ENCODE data around the gene RIT2. TPM values are rescaled to one million over a fixed set of nuclear protein-coding genes. Genes with fewer than 3 reads are reported as not detected.
"Not testable (repeated sequence)": the region's sequence is repeated elsewhere in the genome, so short reads cannot be mapped to it uniquely, and the experiment has no call there.

The RIT2 gene
- total RNA-seq, 1 donor from 2014 or later, result not detected

- no peak for DNase-seq (ENCODE audit: low read depth in 2 of 2)
Measured at GRCh38 chr18:42773870-42774269, 341.6 kb downstream of the RIT2 start.

GRCh38 chr18:42771936-42772335 is 343.5 kb downstream of the RIT2 start:
- no peak for DNase-seq (ENCODE audit: low read depth in 2 of 2)

- no peak for DNase-seq (ENCODE audit: low read depth in 2 of 2)
Measured at GRCh38 chr18:42765302-42765701, 350.2 kb downstream of the RIT2 start.

GRCh38 chr18:42760290-42760689 is 355.2 kb downstream of the RIT2 start:
- DNase-seq (ENCODE audit: low read depth in 2 of 2), result no peak

DNA sequence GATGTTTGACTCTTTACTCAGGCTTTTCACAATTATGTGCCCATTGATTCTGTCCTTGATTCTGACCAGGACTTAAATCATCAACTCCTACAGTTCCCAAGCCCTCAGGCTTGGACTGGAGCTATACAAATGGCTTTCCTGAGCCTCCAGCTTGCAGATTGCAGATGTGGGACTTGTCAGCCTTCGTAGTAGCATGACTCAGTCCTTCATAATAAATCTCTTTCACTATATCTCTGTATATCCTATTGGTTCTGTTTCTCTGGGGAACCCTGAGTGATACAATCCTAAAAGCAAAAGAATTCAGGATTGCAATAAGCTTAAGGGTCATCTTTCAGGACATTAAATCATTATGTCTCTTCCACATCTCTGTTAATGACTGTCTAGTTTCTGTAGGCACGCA is 356.6 kb downstream of the RIT2 start:
- DNase-seq (ENCODE audit: low read depth in 2 of 2), result no peak

DNA sequence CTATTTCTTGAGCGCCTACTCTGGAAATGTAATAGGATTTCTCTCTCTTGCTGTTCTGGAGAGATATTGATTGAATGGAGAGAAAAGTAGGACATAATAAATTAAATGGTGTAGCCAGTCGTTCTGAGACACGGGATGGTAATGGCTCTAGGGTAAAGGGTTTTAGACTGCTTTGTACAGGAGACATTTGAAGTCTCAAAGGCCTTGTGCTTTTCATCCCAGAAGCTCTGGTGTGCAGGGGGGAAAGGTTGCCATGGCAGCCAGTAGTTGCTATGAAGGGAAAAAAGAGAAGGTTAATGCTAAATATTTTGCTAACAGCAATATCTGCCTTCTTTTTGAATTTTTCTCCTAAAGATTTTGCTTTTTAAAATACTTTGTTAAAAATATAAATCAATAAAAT is 359.3 kb downstream of the RIT2 start:
- no peak for DNase-seq (ENCODE audit: low read depth in 2 of 2)

DNA sequence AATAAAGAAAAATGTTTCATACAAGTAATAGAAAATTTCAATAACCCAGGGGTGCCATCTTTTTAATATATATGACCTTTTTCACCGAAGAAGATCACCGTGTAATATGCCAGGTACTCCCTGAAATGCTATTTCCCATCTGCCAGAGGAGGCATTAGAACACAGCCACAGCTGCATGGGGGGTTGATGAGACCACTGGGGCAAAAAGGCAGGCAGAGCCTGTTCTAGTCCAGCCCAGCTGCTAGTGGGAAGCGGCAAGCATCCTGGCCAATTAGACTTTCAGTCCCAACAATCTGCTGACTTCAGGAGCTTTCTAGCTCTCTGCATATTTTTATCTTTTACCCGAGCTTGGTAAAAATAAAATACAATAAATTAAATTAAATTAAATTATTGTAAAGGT is 362.6 kb downstream of the RIT2 start:
- DNase-seq (ENCODE audit: low read depth in 2 of 2), result no peak

GRCh38 chr18:42746794-42747193 is 368.7 kb downstream of the RIT2 start:
- DNase-seq (ENCODE audit: low read depth in 2 of 2), result no peak

GRCh38 chr18:42745931-42746330 is 369.6 kb downstream of the RIT2 start:
- DNase-seq (ENCODE audit: low read depth in 2 of 2), result no peak

DNA sequence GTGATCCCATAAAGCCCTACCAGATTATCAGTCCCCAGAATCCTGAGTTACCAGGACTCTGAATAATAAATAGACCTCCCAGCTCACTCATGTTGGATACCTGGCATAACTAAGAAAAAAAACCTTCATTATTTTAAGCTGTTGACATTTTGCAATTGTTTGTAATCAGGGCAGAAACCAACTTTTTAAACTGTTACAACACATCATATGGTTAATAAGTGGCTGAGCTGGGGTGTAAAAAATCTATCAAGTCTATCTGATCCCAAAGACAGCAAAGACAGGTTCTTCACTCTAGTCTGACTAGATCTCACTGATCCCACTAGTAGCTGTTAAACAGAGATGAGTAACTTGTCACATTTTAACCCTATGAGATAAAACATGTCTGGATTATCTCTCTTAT is 370.3 kb downstream of the RIT2 start:
- no peak for DNase-seq (ENCODE audit: low read depth in 2 of 2)

GRCh38 chr18:42743373-42744138 is 371.9 kb downstream of the RIT2 start:
- no peak for DNase-seq (ENCODE audit: low read depth in 2 of 2)

GRCh38 chr18:42742969-42743368 is 372.5 kb downstream of the RIT2 start:
- no peak for DNase-seq (ENCODE audit: low read depth in 2 of 2)

GRCh38 chr18:42742474-42742873 is 373.0 kb downstream of the RIT2 start:
- no peak for DNase-seq (ENCODE audit: low read depth in 2 of 2)

DNA sequence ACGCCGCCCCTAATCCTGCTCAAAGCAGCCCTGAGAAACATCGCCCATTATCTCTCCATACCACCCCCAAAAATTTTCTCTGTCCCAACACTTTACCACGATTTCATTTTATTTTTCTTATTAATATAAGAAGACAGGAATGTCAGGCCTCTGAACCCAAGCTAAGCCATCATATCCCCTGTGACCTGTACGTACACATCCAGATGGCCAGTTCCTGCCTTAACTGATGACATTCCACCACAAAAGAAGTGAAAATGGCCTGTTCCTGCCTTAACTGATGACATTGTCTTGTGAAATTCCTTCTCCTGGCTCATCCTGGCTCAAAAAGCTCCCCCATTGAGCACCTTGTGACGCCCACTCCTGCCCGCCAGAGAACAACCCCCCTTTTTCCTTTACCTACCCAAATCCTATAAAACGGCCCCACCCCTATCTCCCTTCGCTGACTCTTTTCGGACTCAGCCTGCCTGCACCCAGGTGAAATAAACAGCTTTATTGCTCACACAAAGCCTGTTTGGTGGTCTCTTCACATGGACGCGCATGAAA is 373.6 kb downstream of the RIT2 start:
- not testable (repeated sequence) for DNase-seq (ENCODE audit: low read depth in 2 of 2)

GRCh38 chr18:42741299-42741698 is 374.2 kb downstream of the RIT2 start:
- DNase-seq (ENCODE audit: low read depth in 2 of 2), result not testable (repeated sequence)

DNA sequence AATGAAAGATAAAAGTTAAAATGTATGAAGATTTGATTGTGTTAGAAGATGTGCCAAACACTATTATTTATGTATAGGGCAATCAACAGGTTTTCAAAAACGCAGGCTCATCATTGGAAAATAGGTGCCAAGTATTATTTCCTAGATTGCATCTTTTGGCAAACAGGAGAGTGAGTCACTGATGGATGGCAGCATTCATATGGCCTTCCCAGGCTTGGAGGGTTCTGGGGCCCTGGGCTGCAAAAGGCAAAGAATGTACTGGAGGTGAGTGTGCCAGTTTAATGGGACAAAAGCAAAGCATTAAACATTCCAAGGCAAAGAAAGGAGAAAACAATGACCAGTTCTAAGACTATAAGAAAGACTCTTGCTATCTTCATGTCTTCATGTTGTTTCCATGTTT is 379.4 kb downstream of the RIT2 start:
- DNase-seq (ENCODE audit: low read depth in 2 of 2), result no peak

DNA sequence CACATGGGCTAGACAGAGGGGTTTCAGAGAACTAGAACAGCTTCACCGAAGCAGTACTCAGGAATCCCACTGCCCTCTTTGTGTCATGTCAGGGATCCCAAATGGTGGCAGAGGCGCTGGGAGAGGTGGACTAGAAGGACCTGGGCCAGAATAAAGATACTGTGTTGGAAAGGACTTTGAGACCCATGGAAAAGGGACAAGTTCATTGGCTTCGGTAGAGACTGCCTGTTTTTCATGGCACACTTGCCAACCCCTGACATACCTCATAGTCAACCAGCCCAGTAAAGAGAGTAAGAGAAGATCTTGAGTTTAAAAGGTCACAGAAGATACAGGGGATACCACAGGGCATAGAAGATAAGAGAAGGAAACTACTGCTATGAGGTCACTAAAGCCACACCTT is 381.0 kb downstream of the RIT2 start:
- no peak for DNase-seq (ENCODE audit: low read depth in 2 of 2)

- no peak for DNase-seq (ENCODE audit: low read depth in 2 of 2)
Measured at GRCh38 chr18:42730272-42730671, 385.2 kb downstream of the RIT2 start.

DNA sequence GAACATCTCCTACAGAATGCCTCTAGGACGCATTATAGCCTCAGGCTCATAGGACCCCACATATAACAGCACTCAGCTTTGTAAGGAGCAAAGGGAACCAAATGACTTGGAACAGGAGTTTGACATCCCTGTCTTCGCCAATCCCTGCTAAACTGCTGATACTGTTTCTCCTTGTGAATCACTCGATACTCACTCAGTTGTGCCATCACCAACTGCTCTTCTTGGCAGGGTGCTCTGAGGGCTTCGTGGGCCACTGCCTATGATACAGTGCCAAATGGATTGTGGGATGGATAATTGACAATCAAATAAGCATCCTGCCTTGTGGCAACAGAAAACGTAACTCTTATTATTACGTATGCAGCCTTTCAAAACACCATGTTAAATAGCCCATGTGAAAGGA is 396.3 kb downstream of the RIT2 start:
- DNase-seq (ENCODE audit: low read depth in 2 of 2), result no peak

DNA sequence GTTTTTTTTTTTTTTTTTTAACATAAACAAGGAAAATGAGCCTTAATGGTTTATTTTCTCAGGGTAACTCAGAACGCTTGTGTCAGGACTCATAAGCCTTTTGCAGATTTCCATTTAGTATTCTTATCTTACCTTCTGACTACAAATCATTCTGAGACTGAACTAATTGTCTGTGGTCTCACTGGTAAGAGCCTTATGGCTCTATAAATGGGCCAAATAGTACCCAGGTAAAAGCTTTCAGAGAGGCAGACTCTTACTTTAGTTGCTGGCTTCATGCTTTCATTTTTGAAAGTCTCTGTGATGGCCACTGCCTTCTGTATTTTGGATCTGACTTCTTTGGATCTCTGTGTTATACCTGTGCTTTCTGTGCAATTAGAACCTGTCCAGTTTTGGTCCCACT is 403.4 kb downstream of the RIT2 start:
- no peak for DNase-seq (ENCODE audit: low read depth in 2 of 2)

GRCh38 chr18:42707080-42707479 is 408.4 kb downstream of the RIT2 start:
- no peak for DNase-seq (ENCODE audit: low read depth in 2 of 2)

GRCh38 chr18:42706618-42707017 is 408.9 kb downstream of the RIT2 start:
- no peak for DNase-seq (ENCODE audit: low read depth in 2 of 2)

- DNase-seq (ENCODE audit: low read depth in 2 of 2), result no peak
Measured at GRCh38 chr18:42706029-42706608, 409.4 kb downstream of the RIT2 start.
